H1 (cell line): ENCODE data around the gene PIAS2. TPM values are rescaled to one million over a fixed set of nuclear protein-coding genes. Genes with fewer than 3 reads are reported as not detected.
A peak's percentile ranks its signal among the peaks of the same experiment; 100 is the strongest.

Source experiments
- CTCF ChIA-PET: fragments of 300-600 bp; sonication (Branson Sonifier 250); formaldehyde crosslinking; loops from one replicate; lab custom pipeline; 2021; ENCODE audit not compliant: partially characterized antibody; lab: Charles Lee
- POLR2A ChIA-PET: fragments of 300-600 bp; sonication (Branson Sonifier 250); formaldehyde crosslinking; loops from one replicate; lab custom pipeline; 2021; ENCODE audit warnings: inconsistent platforms; ENCODE audit not compliant: partially characterized antibody; lab: Charles Lee
- DNase-seq, 2 experiments: peaks; one replicate each; pipeline versions ENCODE4 v3.0.0 to v3.0.0-alpha.2; 2010 to 2022; ENCODE audit warnings: low spot score in 2 of 2, low read depth in 1 of 2, mixed read lengths in 1 of 2
- FAIRE-seq: peaks from 2 replicates; lab custom pipeline; 2011; peaks lifted over from hg19 to GRCh38; lab: Jason Lieb, UNC
- H2AFZ ChIP-seq: 2 replicates; pipeline ENCODE4 v1.8.1; 2012; ENCODE audit warnings: low read length, inconsistent platforms
- H2AK5ac ChIP-seq: 2 replicates; pipeline ENCODE4 v1.6.1; 2013; ENCODE audit warnings: low read depth, low read length
- H2BK120ac ChIP-seq: replicated peaks from 2 replicates; pipeline ENCODE3; 2013; ENCODE audit warnings: low read depth, low read length, inconsistent platforms
- H2BK12ac ChIP-seq: 2 replicates; pipeline ENCODE4 v1.6.1; 2013; ENCODE audit warnings: low read depth, low read length
- H2BK15ac ChIP-seq: 2 replicates; pipeline ENCODE4 v1.6.1; 2013; ENCODE audit warnings: low read length
- H2BK20ac ChIP-seq: 2 replicates; pipeline ENCODE4 v1.6.1; 2013; ENCODE audit warnings: low read length
- H2BK5ac ChIP-seq: 2 replicates; pipeline ENCODE4 v1.6.1; 2013; ENCODE audit warnings: low read depth, low read length
- H3K14ac ChIP-seq: 2 replicates; pipeline ENCODE4 v1.6.1; 2013; ENCODE audit warnings: inconsistent platforms; ENCODE audit not compliant: insufficient read length
- H3K18ac ChIP-seq: 2 replicates; pipeline ENCODE4 v1.6.1; 2013; ENCODE audit warnings: low read length; ENCODE audit errors: extremely low read depth
- H3K23ac ChIP-seq: 2 replicates; pipeline ENCODE4 v1.6.1; 2013; ENCODE audit warnings: inconsistent platforms; ENCODE audit not compliant: insufficient read length
- H3K23me2 ChIP-seq: 2 replicates; pipeline ENCODE4 v1.6.1; 2013; ENCODE audit warnings: low read depth, low read length
- H3K27ac ChIP-seq: 2 replicates; pipeline ENCODE4 v1.6.1; 2011; ENCODE audit warnings: low read depth, low read length, inconsistent platforms
- H3K27me3 ChIP-seq, 4 experiments: replicated peaks in 1 of 4; 1 replicate in 1 of 4; 2 replicates in 3 of 4; pipeline versions ENCODE4 v1.6.1 to v1.8.1; 2011 to 2013; ENCODE audit warnings: low read length in 3 of 4, mild to moderate bottlenecking in 3 of 4, inconsistent platforms in 2 of 4, mixed read lengths in 2 of 4, moderate library complexity in 1 of 4; ENCODE audit not compliant: control insufficient read depth in 3 of 4, insufficient read depth in 3 of 4; ENCODE audit errors: extremely low read depth in 1 of 4
- H3K36me3 ChIP-seq, 4 experiments: 2 replicates each; pipeline versions ENCODE4 v1.6.1 to v1.8.1; 2011 to 2013; ENCODE audit warnings: mild to moderate bottlenecking in 4 of 4, low read length in 3 of 4, moderate library complexity in 2 of 4, control low read depth in 1 of 4, inconsistent platforms in 1 of 4; ENCODE audit not compliant: insufficient read depth in 4 of 4, control insufficient read depth in 2 of 4
- H3K4ac ChIP-seq: replicated peaks from 2 replicates; pipeline ENCODE3; 2013; ENCODE audit warnings: low read length, low read depth, mixed read lengths, inconsistent platforms; ENCODE audit not compliant: insufficient read length
- H3K4me1 ChIP-seq, 4 experiments: replicated peaks in 1 of 4; 1 replicate in 1 of 4; 2 replicates in 3 of 4; pipeline versions ENCODE4 v1.6.1 to v1.8.1; 2011 to 2013; ENCODE audit warnings: low read length in 3 of 4, inconsistent platforms in 2 of 4, mixed read lengths in 1 of 4; ENCODE audit not compliant: insufficient read depth in 4 of 4, control insufficient read depth in 3 of 4
- H3K4me2 ChIP-seq, 2 experiments: 2 replicates each; pipeline versions ENCODE4 v1.6.1 to v1.8.1; 2011 to 2013; ENCODE audit warnings: low read depth in 2 of 2, low read length in 2 of 2, control low read depth in 1 of 2, inconsistent platforms in 1 of 2, mild to moderate bottlenecking in 1 of 2; ENCODE audit not compliant: insufficient read depth in 1 of 2
- H3K4me3 ChIP-seq, 4 experiments: fragments of 200-600, 300-600 bp in 1 of 4; sonication (generic), shearing (Covaris generic), sonication (Bioruptor Twin) in 1 of 4; 2 replicates each; pipeline versions ENCODE4 v1.5.1 to v1.8.1; 2011 to 2016; ENCODE audit warnings: low read length in 4 of 4, low read depth in 3 of 4, control low read depth in 2 of 4, inconsistent platforms in 2 of 4, mild to moderate bottlenecking in 2 of 4, mixed read lengths in 1 of 4, moderate library complexity in 1 of 4; ENCODE audit not compliant: insufficient read depth in 2 of 4; ENCODE audit errors: extremely low read depth in 1 of 4
- H3K56ac ChIP-seq: replicated peaks from 2 replicates; pipeline ENCODE3; 2013; ENCODE audit warnings: low read depth, mild to moderate bottlenecking, mixed read lengths, low read length, inconsistent platforms; ENCODE audit not compliant: insufficient read length
- H3K79me1 ChIP-seq: 2 replicates; pipeline ENCODE4 v1.6.1; 2013; ENCODE audit warnings: low read depth, low read length, control low read depth
- H3K79me2 ChIP-seq, 2 experiments: 2 replicates each; pipeline versions ENCODE4 v1.6.1 to v1.8.1; 2012 to 2013; ENCODE audit warnings: low read length in 2 of 2, mild to moderate bottlenecking in 2 of 2, inconsistent platforms in 1 of 2; ENCODE audit not compliant: insufficient read depth in 2 of 2, control insufficient read depth in 1 of 2
- H3K9ac ChIP-seq, 4 experiments: replicated peaks in 1 of 4; 1 replicate in 1 of 4; 2 replicates in 3 of 4; pipeline versions ENCODE4 v1.6.1 to v1.8.1; 2011 to 2013; ENCODE audit warnings: low read depth in 3 of 4, low read length in 3 of 4, control low read depth in 2 of 4, mild to moderate bottlenecking in 2 of 4, moderate library complexity in 2 of 4, inconsistent platforms in 1 of 4; ENCODE audit errors: extremely low read depth in 1 of 4
- H3K9me3 ChIP-seq, 2 experiments: 2 replicates each; pipeline versions ENCODE4 v1.6.1 to v1.8.1; 2012 to 2013; ENCODE audit warnings: mild to moderate bottlenecking in 2 of 2, moderate library complexity in 2 of 2, control low read depth in 1 of 2, inconsistent platforms in 1 of 2, low read depth in 1 of 2, low read length in 1 of 2, mixed read lengths in 1 of 2; ENCODE audit not compliant: insufficient read depth in 2 of 2
- H4K20me1 ChIP-seq, 2 experiments: replicated peaks in 1 of 2; 2 replicates each; pipeline versions ENCODE3 to v1.8.1; 2011 to 2013; ENCODE audit warnings: inconsistent platforms in 2 of 2, low read length in 2 of 2, mild to moderate bottlenecking in 1 of 2; ENCODE audit not compliant: insufficient read depth in 2 of 2, control insufficient read depth in 1 of 2
- H4K5ac ChIP-seq: 2 replicates; pipeline ENCODE4 v1.6.1; 2013; ENCODE audit warnings: low read length, low read depth, mixed read lengths, inconsistent platforms; ENCODE audit not compliant: insufficient read length
- H4K8ac ChIP-seq: 2 replicates; pipeline ENCODE4 v1.8.0; 2013; ENCODE audit warnings: mild to moderate bottlenecking, moderate library complexity, low read length, inconsistent platforms; ENCODE audit not compliant: insufficient read depth; ENCODE audit errors: extremely low read depth
- H4K91ac ChIP-seq: replicated peaks from 2 replicates; pipeline ENCODE3; 2013; ENCODE audit warnings: low read length, mixed read lengths, inconsistent platforms; ENCODE audit not compliant: insufficient read length
- EP300 ChIP-seq, 2 experiments: IDR thresholded peaks; 1 replicate in 1 of 2; 2 replicates in 1 of 2; pipeline ENCODE4 v1.6.1; 2011 to 2012; ENCODE audit warnings: low read depth in 2 of 2, low read length in 2 of 2, mild to moderate bottlenecking in 2 of 2, borderline replicate concordance in 1 of 2, inconsistent platforms in 1 of 2, moderate library complexity in 1 of 2
- GABPA ChIP-seq: IDR thresholded peaks from 2 replicates; pipeline ENCODE4 v1.6.1; 2011; ENCODE audit warnings: mild to moderate bottlenecking, low read length, moderate library complexity, borderline replicate concordance; ENCODE audit not compliant: insufficient read depth
- HDAC2 ChIP-seq, 2 experiments: fragments of 300-600 bp in 1 of 2; sonication (generic) in 1 of 2; IDR thresholded peaks; 2 replicates each; pipeline ENCODE4 v1.6.1; 2011 to 2012; ENCODE audit warnings: low read depth in 2 of 2, low read length in 2 of 2, mild to moderate bottlenecking in 2 of 2, moderate library complexity in 2 of 2, borderline replicate concordance in 1 of 2, inconsistent platforms in 1 of 2
- JUN ChIP-seq: IDR thresholded peaks from 2 replicates; pipeline ENCODE4 v1.6.1; 2011; ENCODE audit warnings: low read depth, mild to moderate bottlenecking, improper control_type of control experiment, low read length
- NRF1 ChIP-seq: IDR thresholded peaks from 2 replicates; pipeline ENCODE4 v1.6.1; 2011; ENCODE audit warnings: mild to moderate bottlenecking, low read depth, low read length, improper control_type of control experiment
- SAP30 ChIP-seq: fragments of 300-600 bp; sonication (generic); IDR thresholded peaks from 2 replicates; pipeline ENCODE4 v1.7.1; 2012; ENCODE audit warnings: low read length, moderate library complexity, mild to moderate bottlenecking, inconsistent platforms; ENCODE audit not compliant: insufficient read depth, insufficient replicate concordance
- SP4 ChIP-seq: IDR thresholded peaks from 2 replicates; pipeline ENCODE4 v1.6.1; 2012; ENCODE audit warnings: low read length, inconsistent platforms
- YY1 ChIP-seq: IDR thresholded peaks from 2 replicates; pipeline ENCODE4 v1.6.1; 2011; ENCODE audit warnings: low read depth, mild to moderate bottlenecking, low read length
- WGBS, 2 experiments: shearing (Covaris generic) in 1 of 2; methylation state at CpG; one replicate each; pipeline versions ENCODE4 v1.1.6 to v1.1.7; 2013 to 2015; ENCODE audit warnings: low lambda C conversion rate in 2 of 2, mixed read lengths in 2 of 2, inconsistent platforms in 1 of 2, low coverage in 1 of 2, missing lambda C conversion rate in 1 of 2; ENCODE audit not compliant: insufficient replicate concordance in 2 of 2, insufficient coverage in 1 of 2, insufficient read length in 1 of 2; ENCODE audit errors: extremely low coverage in 1 of 2, missing lambda C conversion rate in 1 of 2; 5-methylcytosine and 5-hydroxymethylcytosine counted together
- polyA plus RNA-seq, 7 experiments: library from polyadenylated mRNA; depleted of rRNA in 3 of 7; stranded (reverse) in 5 of 7; unstranded in 2 of 7; fragments of >200 nt in 5 of 7; fragments of 200-250 nt in 2 of 7; gene quantifications; 1 replicate in 5 of 7; 2 replicates in 1 of 7; 4 replicates in 1 of 7; pipeline versions ENCODE4 v1.2.1 to v1.2.3, GENCODE V29; 2011 to 2013; ENCODE audit warnings: missing spikeins in 2 of 7, mixed read lengths in 2 of 7
- total RNA-seq: library from RNA; stranded (reverse); fragmentation: NEBNext Ultra II Directional; extraction: Animal tissue kit (Norgen Biotek cat#: 25700); gene quantifications from 2 replicates; pipeline ENCODE4 v1.2.1, GENCODE V29; 2021
- TF ChIP-seq, protein P1 (sequence below), 3 experiments: IDR thresholded peaks; 1 replicate in 2 of 3; 2 replicates in 1 of 3; pipeline versions ENCODE4 v1.5.1 to v1.6.1; 2011; ENCODE audit warnings: low read length in 3 of 3, mild to moderate bottlenecking in 3 of 3, inconsistent platforms in 2 of 3, low read depth in 1 of 3, moderate library complexity in 1 of 3; ENCODE audit not compliant: insufficient read depth in 1 of 3; ENCODE audit errors: control extremely low read depth in 1 of 3

Gene PIAS2
- total and polyA plus RNA-seq, 2 of the 8 experiments (the other 6 are each of a cell fraction or from before 2014, with no cell fraction given): 20.1 to 53.9 TPM

DNA sequence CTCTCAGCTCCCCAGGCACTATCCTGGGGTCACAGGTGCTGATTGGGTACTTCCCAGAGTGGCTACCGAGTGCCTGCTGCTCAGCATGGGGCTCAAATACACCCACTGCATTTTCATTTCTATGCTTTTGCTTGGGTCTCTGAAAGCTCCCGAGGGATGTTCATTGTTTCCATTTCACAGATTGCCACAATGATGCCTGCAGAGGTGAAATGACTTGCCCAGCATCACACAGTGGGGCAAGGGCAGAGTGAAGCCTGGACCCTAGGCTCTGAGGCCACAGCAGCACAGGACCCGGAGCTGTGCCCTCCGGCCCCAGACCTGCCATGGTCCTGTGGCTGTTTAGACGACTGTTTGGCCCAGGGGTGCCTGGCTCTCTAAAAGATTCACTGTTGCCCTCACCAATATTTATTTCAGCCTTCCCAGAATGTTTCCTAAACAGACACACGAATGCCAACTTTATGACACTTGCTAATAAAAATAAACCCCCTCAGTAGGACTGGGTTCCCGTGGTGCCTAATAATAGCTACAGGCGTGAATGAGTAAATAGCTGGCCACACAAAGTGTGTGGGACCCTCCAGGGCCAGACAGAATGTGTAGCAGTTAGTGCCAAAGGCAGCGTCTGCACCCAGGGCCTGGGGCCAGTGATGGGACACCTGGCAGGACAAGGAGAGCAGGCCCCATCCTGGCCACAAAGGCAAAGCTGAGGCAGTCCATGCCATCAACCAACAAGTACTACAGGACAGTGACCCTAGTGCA, 149.0 kb downstream of the PIAS2 start:
- WGBS, 2 experiments: 73% methylated on average over 9 of the region's 9 CpGs; no CpG with 5 or more reads in 1 of the 2 experiments
- Histone ChIP-seq H3K23ac (no peak overlapping the region), H2BK5ac (no peak overlapping the region; the same call in 1 of the 2 replicates), H3K27me3 (no peaks in the 10 kb centered on the region), H4K20me1 (no peaks in the 10 kb centered on the region), H3K27ac (no peak overlapping the region), H3K9ac (no peak overlapping the region), H3K36me3 (no peaks in the 10 kb centered on the region), H3K4ac (no peak overlapping the region), H2AK5ac (no peak overlapping the region), H3K9me3 (no peaks in the 10 kb centered on the region), H3K4me1 (peaks cover 4 to 16% (median 8%) of the 10 kb centered on the region in 4 experiments; a peak in 6 of 7 replicates), H3K4me2 (no peak overlapping the region; a peak in 1 of 4 replicates), H3K4me3 (no peak overlapping the region), H2BK20ac (no peak overlapping the region), H3K56ac (no peak overlapping the region), H2BK120ac (no peak overlapping the region), H3K79me2 (no peaks in the 10 kb centered on the region), H4K91ac (no peak overlapping the region), H2BK15ac (0 out of 2 replicates have a peak overlapping the region, but pooled peaks have one; percentile 12), H2BK12ac (no peak overlapping the region), H3K18ac (no peak overlapping the region), H3K79me1 (no peaks in the 10 kb centered on the region), H3K14ac (no peak overlapping the region), H2AFZ (no peak overlapping the region), H3K23me2 (no peaks in the 10 kb centered on the region), H4K8ac (no peak overlapping the region), H4K5ac (no peak overlapping the region)
- DNase-seq: no peak
- no peak for FAIRE-seq
- POLR2A ChIA-PET: interaction anchor here (1.1 kb wide), 1 partner anchor 150 kb away, joined by 3 read pairs; no protein-coding TSS in a partner anchor
- CTCF ChIA-PET: interaction anchor here (1.4 kb wide), 1 partner anchor 25 kb away, joined by 5 read pairs; no protein-coding TSS in a partner anchor
- TF ChIP-seq HDAC2 (IDR thresholded peaks at IDR 0.05; ENCODE audit: borderline replicate concordance in 1 of 2, low read depth in 2 of 2, low read length in 2 of 2) (no peak), GABPA (no peak), SAP30 (no peak), EP300 (IDR thresholded peaks at IDR 0.05; ENCODE audit: borderline replicate concordance in 1 of 2, low read depth in 2 of 2, low read length in 2 of 2) (no peak), YY1 (no peak), JUN (no peak), SP4 (no peak), NRF1 (no peak)
- TF ChIP-seq, protein P1, sequence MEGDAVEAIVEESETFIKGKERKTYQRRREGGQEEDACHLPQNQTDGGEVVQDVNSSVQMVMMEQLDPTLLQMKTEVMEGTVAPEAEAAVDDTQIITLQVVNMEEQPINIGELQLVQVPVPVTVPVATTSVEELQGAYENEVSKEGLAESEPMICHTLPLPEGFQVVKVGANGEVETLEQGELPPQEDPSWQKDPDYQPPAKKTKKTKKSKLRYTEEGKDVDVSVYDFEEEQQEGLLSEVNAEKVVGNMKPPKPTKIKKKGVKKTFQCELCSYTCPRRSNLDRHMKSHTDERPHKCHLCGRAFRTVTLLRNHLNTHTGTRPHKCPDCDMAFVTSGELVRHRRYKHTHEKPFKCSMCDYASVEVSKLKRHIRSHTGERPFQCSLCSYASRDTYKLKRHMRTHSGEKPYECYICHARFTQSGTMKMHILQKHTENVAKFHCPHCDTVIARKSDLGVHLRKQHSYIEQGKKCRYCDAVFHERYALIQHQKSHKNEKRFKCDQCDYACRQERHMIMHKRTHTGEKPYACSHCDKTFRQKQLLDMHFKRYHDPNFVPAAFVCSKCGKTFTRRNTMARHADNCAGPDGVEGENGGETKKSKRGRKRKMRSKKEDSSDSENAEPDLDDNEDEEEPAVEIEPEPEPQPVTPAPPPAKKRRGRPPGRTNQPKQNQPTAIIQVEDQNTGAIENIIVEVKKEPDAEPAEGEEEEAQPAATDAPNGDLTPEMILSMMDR (IDR thresholded peaks at IDR 0.05; ENCODE audit: control extremely low read depth in 1 of 3, insufficient read depth in 1 of 3, low read depth in 1 of 3, low read length in 3 of 3): no peak
